ENCODE measurements around the gene POLR3E.

The POLR3E gene

GRCh38 chr16:22318690-22319358 is 21.6 kb downstream of the POLR3E start:
- no peak for TF ChIP-seq ZNF274 (IDR thresholded peaks at IDR 0.05; ENCODE audit: low read depth, low read length)
- H3K4me3 ChIP-seq (ENCODE audit: low read length), result no peak overlapping the region

GRCh38 chr16:22320572-22321339 is 23.5 kb downstream of the POLR3E start:
- H3K4me3 ChIP-seq (ENCODE audit: low read length), result no peak overlapping the region
- TF ChIP-seq ZNF274 (IDR thresholded peaks at IDR 0.05; ENCODE audit: low read depth, low read length), result no peak

GRCh38 chr16:22321340-22322001 is 24.3 kb downstream of the POLR3E start:
- no peak for TF ChIP-seq ZNF274 (IDR thresholded peaks at IDR 0.05; ENCODE audit: low read depth, low read length)
- no peak overlapping the region for H3K4me3 ChIP-seq (ENCODE audit: low read length)

GRCh38 chr16:22322021-22322471 is 24.8 kb downstream of the POLR3E start:
- no peak overlapping the region for H3K4me3 ChIP-seq (ENCODE audit: low read length)
- no peak for TF ChIP-seq ZNF274 (IDR thresholded peaks at IDR 0.05; ENCODE audit: low read depth, low read length)

GRCh38 chr16:22322741-22323140 is 25.5 kb downstream of the POLR3E start:
- TF ChIP-seq ZNF274 (IDR thresholded peaks at IDR 0.05; ENCODE audit: low read depth, low read length), result no peak
- no peak overlapping the region for H3K4me3 ChIP-seq (ENCODE audit: low read length)

- no peak for TF ChIP-seq ZNF274 (IDR thresholded peaks at IDR 0.05; ENCODE audit: low read depth, low read length)
- no peak overlapping the region for H3K4me3 ChIP-seq (ENCODE audit: low read length)
These were observed 26.2 kb downstream of the POLR3E start for GRCh38 chr16:22323173-22323958.

GRCh38 chr16:22323959-22324786 is 27.0 kb downstream of the POLR3E start:
- no peak overlapping the region for H3K4me3 ChIP-seq (ENCODE audit: low read length)
- TF ChIP-seq ZNF274 (IDR thresholded peaks at IDR 0.05; ENCODE audit: low read depth, low read length), result no peak

GRCh38 chr16:22324787-22325597 is 27.8 kb downstream of the POLR3E start:
- no peak overlapping the region for H3K4me3 ChIP-seq (ENCODE audit: low read length)
- TF ChIP-seq ZNF274 (IDR thresholded peaks at IDR 0.05; ENCODE audit: low read depth, low read length), result no peak

GRCh38 chr16:22325598-22326368 is 28.6 kb downstream of the POLR3E start:
- TF ChIP-seq ZNF274 (IDR thresholded peaks at IDR 0.05; ENCODE audit: low read depth, low read length), result no peak
- no peak overlapping the region for H3K4me3 ChIP-seq (ENCODE audit: low read length)

GRCh38 chr16:22326369-22326652 is 29.1 kb downstream of the POLR3E start:
- no peak overlapping the region for H3K4me3 ChIP-seq (ENCODE audit: low read length)
- TF ChIP-seq ZNF274 (IDR thresholded peaks at IDR 0.05; ENCODE audit: low read depth, low read length), result no peak

GRCh38 chr16:22326771-22327445 is 29.7 kb downstream of the POLR3E start:
- TF ChIP-seq ZNF274 (IDR thresholded peaks at IDR 0.05; ENCODE audit: low read depth, low read length), result no peak

GRCh38 chr16:22327446-22327775 is 30.2 kb downstream of the POLR3E start:
- TF ChIP-seq ZNF274 (IDR thresholded peaks at IDR 0.05; ENCODE audit: low read depth, low read length), result no peak
- H3K4me3 ChIP-seq (ENCODE audit: low read length), result no peak overlapping the region

More at GRCh38 chr16:22326771-22327445, 29.7 kb downstream of the POLR3E start:
- H3K4me3 ChIP-seq (ENCODE audit: low read length), result no peak overlapping the region
